SK-N-MC (cell line): ENCODE data around the gene MTUS2.

Experiments used
- DNase-seq: peaks from one replicate; pipeline ENCODE4 v3.0.0-alpha.2; 2011; ENCODE audit warnings: low read depth, low spot score
- H3K27ac ChIP-seq: fragments of 200-600 bp; sonication (generic); 2 replicates; pipeline ENCODE4 v1.5.1; 2016; ENCODE audit warnings: mixed run types
- H3K36me3 ChIP-seq: fragments of 200-600 bp; sonication (generic); 2 replicates; pipeline ENCODE4 v1.6.1; 2017; ENCODE audit warnings: antibody characterized with exemption, low read length, mixed read lengths; ENCODE audit not compliant: insufficient read depth
- H3K4me3 ChIP-seq: fragments of 200-600 bp; sonication (generic); 2 replicates; pipeline ENCODE4 v1.5.1; 2016
- H3K9ac ChIP-seq: fragments of 200-600 bp; sonication (generic); 2 replicates; pipeline ENCODE4 v1.8.0; 2017; ENCODE audit warnings: mixed run types, mixed read lengths; ENCODE audit not compliant: insufficient read length
- H3K9me3 ChIP-seq: fragments of 200-600 bp; sonication (generic); 2 replicates; pipeline ENCODE4 v1.6.1; 2017; ENCODE audit warnings: low read depth, mild to moderate bottlenecking, antibody characterized with exemption, low read length, moderate library complexity, mixed read lengths
- EZH2 ChIP-seq: fragments of 200-600 bp; sonication (generic); IDR thresholded peaks from one replicate; pipeline ENCODE4 v1.6.1; 2017; ENCODE audit warnings: antibody characterized with exemption
- FOXP2 ChIP-seq: optimal IDR thresholded peaks from 2 replicates; pipeline ENCODE3; 2011; ENCODE audit warnings: mild to moderate bottlenecking, moderate library complexity; ENCODE audit not compliant: insufficient read depth; ENCODE audit errors: extremely low read length, control extremely low read depth
- POLR2AphosphoS5 ChIP-seq: IDR thresholded peaks from 2 replicates; pipeline ENCODE4 v1.6.1; 2012; ENCODE audit warnings: mild to moderate bottlenecking, low read depth, low read length, borderline replicate concordance

Gene MTUS2

GRCh38 chr13:29143847-29144246 lies 323.7 kb downstream of the MTUS2 start:
- no peak overlapping the region for H3K9ac ChIP-seq
- no peak overlapping the region for H3K27ac ChIP-seq
- H3K36me3 ChIP-seq: no peaks in the 10 kb centered on the region
- TF ChIP-seq EZH2: no peak
- TF ChIP-seq FOXP2: no peak
- no peak for TF ChIP-seq POLR2AphosphoS5
- H3K4me3 ChIP-seq: no peak overlapping the region
- no peak for DNase-seq
- H3K9me3 ChIP-seq: no peaks in the 10 kb centered on the region

- no peak for TF ChIP-seq EZH2
- TF ChIP-seq POLR2AphosphoS5: no peak
- no peak for TF ChIP-seq FOXP2
- no peaks in the 10 kb centered on the region for H3K36me3 ChIP-seq
- no peak overlapping the region for H3K27ac ChIP-seq
- DNase-seq: no peak
- no peak overlapping the region for H3K9ac ChIP-seq
- H3K9me3 ChIP-seq: no peaks in the 10 kb centered on the region
- H3K4me3 ChIP-seq: no peak overlapping the region
Observed at GRCh38 chr13:29154390-29154789, 334.3 kb downstream of the MTUS2 start.

GRCh38 chr13:29156136-29156535 lies 336.0 kb downstream of the MTUS2 start:
- no peak for DNase-seq
- no peak overlapping the region for H3K4me3 ChIP-seq
- H3K27ac ChIP-seq: no peak overlapping the region
- no peaks in the 10 kb centered on the region for H3K9me3 ChIP-seq
- H3K36me3 ChIP-seq: no peaks in the 10 kb centered on the region
- H3K9ac ChIP-seq: no peak overlapping the region
- TF ChIP-seq FOXP2: no peak
- no peak for TF ChIP-seq POLR2AphosphoS5
- TF ChIP-seq EZH2: no peak

GRCh38 chr13:29159871-29160270 lies 339.7 kb downstream of the MTUS2 start:
- Histone ChIP-seq H3K9me3 (no peaks in the 10 kb centered on the region), H3K4me3 (no peak overlapping the region), H3K9ac (no peak overlapping the region), H3K27ac (no peak overlapping the region), H3K36me3 (no peaks in the 10 kb centered on the region)
- TF ChIP-seq FOXP2 (no peak), EZH2 (no peak), POLR2AphosphoS5 (no peak)
- DNase-seq: no peak

- no peak for DNase-seq
- no peak overlapping the region for H3K9ac ChIP-seq
- no peak overlapping the region for H3K27ac ChIP-seq
- H3K9me3 ChIP-seq: no peaks in the 10 kb centered on the region
- no peaks in the 10 kb centered on the region for H3K36me3 ChIP-seq
- TF ChIP-seq FOXP2 (no peak), POLR2AphosphoS5 (no peak), EZH2 (no peak)
- H3K4me3 ChIP-seq: no peak overlapping the region
Observed at GRCh38 chr13:29160862-29161261, 340.7 kb downstream of the MTUS2 start.

- Histone ChIP-seq H3K9me3 (no peaks in the 10 kb centered on the region), H3K36me3 (no peaks in the 10 kb centered on the region), H3K4me3 (no peak overlapping the region), H3K9ac (no peak overlapping the region), H3K27ac (no peak overlapping the region)
- TF ChIP-seq POLR2AphosphoS5: no peak
- no peak for DNase-seq
Observed at GRCh38 chr13:29161676-29162075, 341.5 kb downstream of the MTUS2 start.

GRCh38 chr13:29162638-29163235 lies 342.6 kb downstream of the MTUS2 start:
- Histone ChIP-seq H3K9me3 (no peaks in the 10 kb centered on the region), H3K27ac (no peak overlapping the region), H3K36me3 (no peaks in the 10 kb centered on the region), H3K4me3 (no peak overlapping the region), H3K9ac (no peak overlapping the region)
- TF ChIP-seq EZH2: no peak
- TF ChIP-seq FOXP2: no peak
- DNase-seq: no peak

GRCh38 chr13:29164116-29164515 lies 344.0 kb downstream of the MTUS2 start:
- TF ChIP-seq FOXP2 (no peak), POLR2AphosphoS5 (no peak), EZH2 (no peak)
- no peak for DNase-seq

GRCh38 chr13:29165216-29165615 lies 345.1 kb downstream of the MTUS2 start:
- Histone ChIP-seq H3K36me3 (no peaks in the 10 kb centered on the region), H3K4me3 (no peak overlapping the region), H3K9me3 (no peaks in the 10 kb centered on the region), H3K27ac (no peak overlapping the region), H3K9ac (no peak overlapping the region)
- no peak for DNase-seq
- TF ChIP-seq POLR2AphosphoS5 (no peak), EZH2 (no peak), FOXP2 (no peak)

More at GRCh38 chr13:29164116-29164515, 344.0 kb downstream of the MTUS2 start:
- Histone ChIP-seq H3K9me3 (no peaks in the 10 kb centered on the region), H3K36me3 (no peaks in the 10 kb centered on the region), H3K4me3 (no peak overlapping the region), H3K9ac (no peak overlapping the region), H3K27ac (no peak overlapping the region)

- Histone ChIP-seq H3K9me3 (no peaks in the 10 kb centered on the region), H3K9ac (no peak overlapping the region), H3K36me3 (no peaks in the 10 kb centered on the region), H3K4me3 (no peak overlapping the region), H3K27ac (no peak overlapping the region)
- TF ChIP-seq POLR2AphosphoS5: no peak
- TF ChIP-seq FOXP2: no peak
- TF ChIP-seq EZH2: no peak
- no peak for DNase-seq
Observed at GRCh38 chr13:29165840-29166239, 345.7 kb downstream of the MTUS2 start.
